Iris pigment epithelial cell (primary cell): ENCODE measurements around the gene PTHLH.

Source experiments
- DNase-seq: peaks from one replicate; pipeline ENCODE4 v3.0.0-alpha.2; 2011; ENCODE audit warnings: low read depth

The PTHLH gene

DNA sequence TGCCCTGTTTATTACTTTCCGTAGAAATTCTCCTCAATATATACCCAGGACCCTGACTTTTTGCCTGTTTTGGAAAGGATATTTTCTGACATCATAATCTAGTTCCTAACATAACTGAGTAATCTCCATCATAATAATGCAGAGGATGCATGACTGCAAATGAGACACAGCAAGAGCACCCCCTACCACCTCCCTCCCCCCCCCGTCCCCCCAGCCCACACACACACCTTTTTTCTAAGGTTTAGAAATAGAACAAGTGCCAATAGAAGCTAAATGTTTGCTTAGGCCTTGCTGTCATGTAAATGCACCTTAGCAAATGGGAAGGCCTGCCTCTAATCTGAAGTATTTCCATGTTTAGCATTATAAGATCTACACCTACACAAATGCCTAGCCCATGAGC, at the start of gene PTHLH:
PTHLH (minus strand) TSS at position 13 of the 400 bp plus-strand sequence. CDS start 3,239 bp downstream, outside the sequence.
- DNase-seq, result no peak

DNA sequence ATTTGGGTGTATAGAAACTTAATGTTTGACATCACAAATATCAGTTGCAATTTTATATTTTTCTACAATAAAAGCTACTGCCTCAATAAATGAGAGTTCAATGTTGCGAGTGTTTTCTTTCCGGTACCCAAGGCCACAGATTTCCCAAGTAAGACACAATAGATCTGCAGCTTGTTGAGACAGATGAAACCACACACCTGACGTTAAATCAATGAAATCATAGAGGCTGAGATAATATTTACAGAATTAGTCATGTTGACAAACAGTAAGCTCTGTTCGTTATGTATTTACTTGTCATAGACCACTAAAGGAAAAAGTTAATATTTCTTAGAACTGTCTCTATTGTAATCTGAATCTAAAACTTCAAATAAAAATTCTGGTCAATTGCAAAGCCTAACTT, 49.2 kb upstream of the PTHLH start:
- DNase-seq, result no peak

GRCh38 chr12:28017873-28018255, 45.3 kb upstream of the PTHLH start:
- no peak for DNase-seq

- DNase-seq, result no peak
Observed at GRCh38 chr12:28017126-28017872, 44.8 kb upstream of the PTHLH start.

DNA sequence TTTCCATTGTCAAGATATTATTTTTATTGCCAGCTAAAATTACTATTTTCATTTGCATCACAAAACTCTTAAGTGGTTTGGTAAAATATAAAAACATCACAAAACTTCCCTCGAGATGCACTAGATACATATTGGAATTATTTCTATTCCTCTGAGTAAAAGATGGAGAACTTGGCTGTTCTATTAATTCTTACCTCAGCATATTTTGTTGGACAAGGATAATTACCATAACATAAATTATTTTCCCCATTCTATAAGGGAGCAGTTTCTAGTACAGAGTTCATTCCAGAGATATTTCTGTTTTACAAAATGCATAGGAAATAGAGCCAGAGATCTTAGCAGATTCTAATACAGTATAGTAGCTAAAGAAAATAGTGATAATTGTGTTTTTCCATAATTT, 42.6 kb upstream of the PTHLH start:
- DNase-seq, result no peak

DNA sequence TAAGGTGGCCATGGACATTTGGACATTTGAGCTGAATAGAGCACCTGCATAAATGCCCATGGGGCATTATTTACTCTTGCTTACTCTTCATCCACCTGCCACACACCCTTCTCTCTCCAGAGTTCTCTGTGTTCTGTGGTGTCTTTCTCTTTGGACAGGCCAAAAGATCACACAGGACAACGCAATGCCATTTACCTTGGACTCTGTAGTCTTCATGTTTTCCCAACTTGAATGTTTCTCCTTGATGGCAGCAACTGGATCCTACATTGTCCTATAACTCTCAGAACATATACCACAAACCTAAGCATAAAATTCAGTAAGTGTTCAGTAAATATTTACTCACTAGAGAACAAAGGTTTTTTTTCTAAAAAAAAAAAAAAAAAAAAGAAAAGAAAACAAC, 41.7 kb upstream of the PTHLH start:
- DNase-seq, result no peak

DNA sequence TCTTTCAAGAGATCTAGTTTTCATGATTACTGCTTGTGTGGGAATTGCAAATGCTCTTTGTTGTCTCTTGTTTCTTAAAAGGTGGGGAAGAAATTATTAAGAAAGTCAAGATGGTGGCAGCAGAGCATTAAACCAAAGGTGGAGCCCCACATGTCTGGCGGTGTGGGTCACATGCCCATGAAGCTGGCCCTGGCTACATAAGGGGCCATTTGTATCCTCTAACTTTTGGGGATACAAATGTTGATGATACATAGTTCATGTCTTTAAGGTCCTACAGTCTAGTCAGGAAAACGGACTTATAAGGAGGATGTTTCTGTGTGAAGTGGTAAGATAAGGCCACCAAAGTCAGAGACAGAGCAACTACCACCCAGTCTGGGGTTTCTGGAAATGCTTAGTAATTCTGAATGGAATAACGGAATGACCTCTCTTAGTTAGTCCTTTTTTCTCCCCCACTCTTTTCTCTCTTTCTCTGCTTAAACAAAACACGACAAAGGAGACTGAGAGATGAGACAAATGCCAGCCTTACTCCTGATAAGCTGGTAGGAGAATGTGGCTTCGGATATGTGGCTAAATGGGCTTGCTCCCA, 39.9 kb upstream of the PTHLH start:
- no peak for DNase-seq

DNA sequence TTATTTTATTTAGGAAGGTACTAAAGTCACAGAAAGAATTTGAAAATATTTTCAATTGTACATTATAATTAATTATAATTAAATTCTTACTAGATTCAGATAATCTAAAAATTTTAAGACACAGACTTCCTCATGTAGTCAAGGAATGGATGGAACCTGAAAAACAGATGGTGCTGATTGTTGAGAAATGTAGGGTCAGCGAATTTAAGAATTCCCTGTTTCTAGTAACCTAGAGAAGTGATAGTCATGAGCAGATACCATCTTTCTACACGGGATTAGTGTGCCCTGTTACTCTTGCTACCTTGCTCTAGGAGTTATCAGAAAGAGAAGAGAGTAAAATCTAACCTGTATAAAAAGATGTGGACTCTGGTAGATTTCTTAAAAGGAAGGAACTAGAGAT, 37.5 kb upstream of the PTHLH start:
- no peak for DNase-seq

- DNase-seq, result peak; percentile 77
Observed at GRCh38 chr12:27999970-28000369, 27.4 kb upstream of the PTHLH start.

- DNase-seq, result peak; percentile 92
Observed at GRCh38 chr12:27999521-27999920, 27.0 kb upstream of the PTHLH start.

DNA sequence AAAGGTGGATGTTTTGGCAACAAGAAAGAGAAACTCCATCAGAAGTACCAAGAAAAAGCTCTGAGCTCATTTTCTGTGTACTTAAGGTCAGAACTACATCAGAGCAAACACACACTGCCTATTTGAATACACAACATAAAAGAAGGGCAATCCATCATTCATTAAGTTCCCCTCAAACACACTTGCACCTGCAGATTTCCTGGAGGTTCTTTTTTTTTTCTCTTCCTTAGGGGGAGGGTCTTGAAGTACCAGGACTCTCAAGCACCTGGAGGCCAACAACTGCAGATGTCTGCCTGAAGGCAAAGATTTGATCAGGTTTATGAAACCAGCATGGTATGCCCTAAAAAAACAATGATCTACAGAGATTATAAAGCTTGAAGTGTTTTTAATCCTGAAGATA, 26.1 kb upstream of the PTHLH start:
- no peak for DNase-seq

GRCh38 chr12:27998170-27998569, 25.6 kb upstream of the PTHLH start:
- DNase-seq, result no peak

- DNase-seq, result no peak
Observed at GRCh38 chr12:27996761-27997160, 24.2 kb upstream of the PTHLH start.

GRCh38 chr12:27995406-27995805, 22.9 kb upstream of the PTHLH start:
- no peak for DNase-seq

- no peak for DNase-seq
Observed at GRCh38 chr12:27988594-27989233, 16.2 kb upstream of the PTHLH start.

DNA sequence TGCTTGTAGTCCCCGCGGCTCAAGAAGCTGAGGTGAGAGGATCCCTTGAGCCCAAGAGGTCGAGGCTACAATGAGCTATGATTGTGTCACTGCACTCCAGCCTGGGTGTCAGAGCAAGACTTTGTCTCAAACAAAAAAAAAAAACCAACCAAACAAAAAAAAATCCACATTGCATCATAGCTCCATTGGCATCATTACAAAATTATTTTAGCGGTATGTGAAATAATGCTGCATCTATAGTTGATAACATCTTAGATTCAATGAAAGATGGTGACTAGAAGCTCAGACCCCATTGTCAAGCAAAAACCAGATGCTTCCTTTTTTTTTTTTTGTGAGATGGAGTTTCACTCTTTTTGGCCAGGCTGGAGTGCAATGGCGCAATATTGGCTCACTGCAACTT, 14.8 kb upstream of the PTHLH start:
- DNase-seq, result no peak

DNA sequence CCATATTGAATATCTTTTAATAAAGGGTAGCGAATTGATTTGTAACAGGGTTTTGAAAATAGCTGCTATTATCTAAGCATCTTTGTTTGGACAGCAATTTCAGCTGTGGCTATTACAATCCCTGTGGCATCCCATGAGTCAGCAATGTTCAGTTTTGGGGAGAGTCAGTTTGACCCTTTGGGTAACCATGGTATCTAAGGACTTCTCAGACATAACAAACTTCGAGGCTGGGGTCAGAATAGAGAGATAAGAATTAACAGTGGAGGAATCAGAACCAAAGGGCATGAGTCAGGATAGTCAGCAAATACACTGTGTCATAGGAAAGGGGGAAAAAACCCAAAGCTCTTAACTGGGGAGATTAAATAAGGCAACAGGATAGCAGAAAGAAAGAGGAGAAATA, 11.7 kb upstream of the PTHLH start:
- peak; percentile 95 for DNase-seq

GRCh38 chr12:27982951-27983350, 10.4 kb upstream of the PTHLH start:
- DNase-seq, result no peak

DNA sequence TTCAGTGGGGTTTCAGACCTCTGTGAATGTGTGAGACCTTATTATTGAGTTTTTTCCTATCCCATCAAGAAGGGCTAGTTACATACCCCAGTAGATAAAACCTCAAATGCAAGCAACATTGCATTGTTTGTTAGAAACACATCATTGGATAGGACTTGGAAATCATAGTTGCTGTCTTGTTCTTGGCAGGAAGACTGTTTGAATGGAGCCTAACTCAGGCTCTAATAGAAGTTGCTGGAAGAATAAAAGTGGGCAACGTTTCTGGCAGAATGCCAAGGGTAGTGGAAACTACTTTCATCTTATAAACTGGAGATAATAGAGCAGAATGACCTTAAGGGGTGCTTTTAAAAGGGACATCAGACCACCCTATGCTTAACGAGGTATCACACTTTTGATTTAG, 9.9 kb upstream of the PTHLH start:
- no peak for DNase-seq

DNA sequence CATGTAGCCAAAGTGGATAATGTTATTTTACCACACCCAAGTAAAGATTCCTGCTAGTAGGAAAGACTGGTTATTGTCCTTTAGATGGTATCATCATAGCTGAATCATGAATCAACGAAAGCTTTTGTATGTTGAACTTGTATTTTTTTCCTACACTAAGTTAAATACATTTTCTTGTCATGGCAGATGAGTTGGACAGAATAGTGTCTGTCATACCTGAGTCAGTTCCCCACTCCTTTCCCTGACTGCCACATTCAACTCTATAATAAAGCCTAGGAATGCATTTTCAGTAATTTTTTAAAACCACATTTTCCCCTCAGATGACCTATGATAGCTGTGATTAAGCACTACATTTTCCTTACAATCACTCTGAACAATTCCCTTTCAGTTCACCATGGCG, 9.3 kb upstream of the PTHLH start:
- peak; percentile 32 for DNase-seq

DNA sequence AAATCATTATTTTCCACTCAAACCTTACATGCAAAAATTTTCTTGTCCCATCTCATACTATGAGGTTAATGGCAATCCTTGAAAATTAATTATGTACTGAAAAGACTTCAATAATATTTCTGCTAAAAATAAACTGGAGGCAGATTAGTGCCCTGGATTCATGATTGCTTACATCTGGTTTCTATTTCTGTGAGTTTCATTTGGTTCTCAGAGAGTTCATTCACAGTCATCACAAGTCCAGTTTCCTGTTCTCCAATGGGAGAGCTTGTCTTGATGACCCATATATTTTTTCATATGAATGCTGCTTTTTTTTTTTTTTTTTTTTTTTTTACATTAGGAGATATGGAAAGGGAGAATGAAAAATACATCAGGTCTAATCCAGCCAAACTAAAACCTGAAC, 6.6 kb upstream of the PTHLH start:
- DNase-seq, result no peak

GRCh38 chr12:27975222-27976136, 2.9 kb upstream of the PTHLH start:
- DNase-seq, result peak; percentile 74
